ES-I3 (cell line): ENCODE measurements around the gene ATP10B.

Source experiments
- H3K36me3 ChIP-seq: 2 replicates; pipeline ENCODE4 v1.6.1; 2013; ENCODE audit warnings: mild to moderate bottlenecking, low read length, control low read depth, moderate library complexity; ENCODE audit not compliant: insufficient read depth
- H3K4me1 ChIP-seq: 2 replicates; pipeline ENCODE4 v1.6.1; 2013; ENCODE audit warnings: mild to moderate bottlenecking, control low read depth, low read length; ENCODE audit not compliant: insufficient read depth
- H3K9ac ChIP-seq: 2 replicates; pipeline ENCODE4 v1.6.1; 2013; ENCODE audit warnings: low read depth, mild to moderate bottlenecking, low read length, moderate library complexity
- H3K9me3 ChIP-seq: 2 replicates; pipeline ENCODE4 v1.6.1; 2013; ENCODE audit warnings: mild to moderate bottlenecking, low read length, moderate library complexity; ENCODE audit not compliant: control insufficient read depth, insufficient read depth

ATP10B gene

DNA sequence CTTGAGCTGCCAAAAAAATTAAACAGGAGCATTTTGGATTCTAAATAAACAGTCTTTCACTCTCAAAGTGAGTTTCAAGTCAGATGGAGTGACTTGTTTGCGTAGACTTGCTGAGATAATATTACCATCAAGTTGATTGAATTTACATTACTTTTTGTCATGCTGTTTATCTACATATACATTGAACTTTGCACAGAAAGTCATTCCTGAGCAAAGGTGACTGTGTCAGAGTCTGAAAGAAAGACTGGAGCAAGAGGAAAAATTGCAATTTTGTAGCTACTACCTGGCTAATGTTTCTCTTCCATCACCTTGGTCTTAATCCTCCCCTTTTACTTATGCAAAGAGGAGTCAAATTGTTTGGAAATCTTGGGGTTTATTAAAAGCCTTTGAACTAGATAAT is 251.0 kb downstream of the ATP10B start:
- Histone ChIP-seq H3K36me3 (no peaks in the 10 kb centered on the region), H3K9me3 (no peaks in the 10 kb centered on the region), H3K9ac (no peak overlapping the region), H3K4me1 (no peaks in the 10 kb centered on the region)

DNA sequence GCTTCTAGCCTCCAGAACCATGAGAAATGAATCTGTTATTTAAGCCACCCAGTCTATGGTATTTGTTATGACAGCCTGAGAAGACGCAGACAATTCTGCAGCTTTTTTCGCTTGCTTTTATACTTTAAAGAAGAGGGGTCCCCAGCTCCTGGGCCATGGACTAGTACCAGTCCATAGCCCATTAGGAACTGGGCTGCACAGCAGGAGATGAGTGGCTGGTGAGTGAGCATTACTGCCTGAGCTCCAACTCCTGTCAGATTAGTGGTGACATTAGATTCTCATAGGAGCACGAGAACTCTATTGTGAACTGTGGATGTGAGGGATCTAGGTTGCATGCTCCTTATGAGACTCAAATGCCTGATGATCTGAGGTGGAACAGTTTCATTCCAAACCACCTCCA is 278.7 kb downstream of the ATP10B start:
- no peaks in the 10 kb centered on the region for H3K36me3 ChIP-seq
- no peaks in the 10 kb centered on the region for H3K9me3 ChIP-seq
- H3K9ac ChIP-seq, result no peak overlapping the region
- H3K4me1 ChIP-seq, result no peaks in the 10 kb centered on the region

DNA sequence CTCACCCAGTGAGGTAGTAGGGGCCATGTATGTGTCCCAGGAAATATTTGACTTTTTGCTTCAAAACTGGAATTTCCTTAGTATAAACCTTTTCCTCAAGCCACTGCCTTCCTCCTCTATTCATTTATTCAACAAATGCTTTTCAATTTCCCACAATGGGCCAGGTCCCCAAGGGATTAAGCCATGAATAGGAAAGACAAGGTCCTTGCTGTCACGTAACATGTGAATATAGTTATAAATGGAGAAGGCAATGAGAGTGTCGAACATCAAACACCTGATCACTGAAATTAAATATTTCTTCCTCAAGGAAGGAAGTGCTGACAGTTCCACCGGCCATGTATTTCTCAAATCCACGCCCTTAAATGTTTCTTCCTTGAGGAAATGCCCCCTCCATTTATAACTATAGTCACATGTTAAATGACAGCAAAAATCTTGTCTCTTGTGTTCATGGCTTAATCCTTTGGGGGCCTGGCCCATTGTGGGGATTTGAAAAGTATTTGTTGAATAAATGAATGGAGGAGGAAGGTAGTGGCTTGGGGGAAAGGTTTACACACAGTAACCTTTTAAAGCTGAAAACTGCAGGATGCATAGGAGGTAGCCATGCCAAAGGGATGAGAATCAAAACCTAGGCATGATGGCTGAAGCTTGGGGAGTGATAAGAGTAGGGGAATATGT is 284.8 kb downstream of the ATP10B start:
- no peak overlapping the region for H3K9ac ChIP-seq
- no peaks in the 10 kb centered on the region for H3K9me3 ChIP-seq
- H3K4me1 ChIP-seq, result no peaks in the 10 kb centered on the region
- H3K36me3 ChIP-seq, result no peaks in the 10 kb centered on the region

DNA sequence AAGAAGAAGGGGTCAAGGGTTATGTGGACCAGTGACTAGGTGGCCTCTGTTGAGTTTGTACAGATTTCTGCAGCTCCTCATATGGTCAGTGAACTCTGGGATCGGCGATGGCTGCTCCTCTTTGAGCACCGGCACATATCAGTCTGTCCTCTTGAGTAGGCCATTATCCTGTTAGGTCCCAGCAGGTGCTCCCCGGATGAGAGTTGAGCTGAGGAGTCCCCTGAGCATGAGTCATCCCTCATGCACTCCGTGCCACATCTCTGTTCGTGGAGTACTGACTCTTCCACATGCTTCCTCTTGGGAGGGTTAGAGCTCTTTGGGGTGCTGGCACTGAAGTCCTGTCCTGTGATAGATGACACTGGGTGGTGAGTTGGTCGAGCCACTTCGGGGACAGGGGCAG is 286.6 kb downstream of the ATP10B start:
- Histone ChIP-seq H3K9me3 (no peaks in the 10 kb centered on the region), H3K36me3 (no peaks in the 10 kb centered on the region), H3K9ac (no peak overlapping the region), H3K4me1 (no peaks in the 10 kb centered on the region)

DNA sequence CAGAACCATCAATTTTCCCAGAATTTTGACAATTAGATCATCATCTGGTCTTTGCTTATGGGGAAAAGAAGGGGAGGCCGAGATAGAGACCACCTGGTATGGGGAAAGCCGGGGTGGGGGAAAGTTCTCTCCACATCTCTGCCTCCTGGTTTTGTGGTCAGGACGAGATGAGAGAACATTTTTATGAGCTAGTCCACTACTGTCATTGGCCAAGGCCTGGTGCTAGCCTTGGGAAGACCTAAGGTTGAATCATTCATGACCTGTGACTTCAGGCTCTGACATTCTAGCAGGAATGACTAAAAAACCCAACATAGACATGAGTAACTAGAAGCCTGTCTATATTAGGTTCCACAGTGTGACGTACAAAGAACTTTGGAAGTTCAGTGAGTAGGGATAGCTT is 295.2 kb downstream of the ATP10B start:
- H3K36me3 ChIP-seq, result no peaks in the 10 kb centered on the region
- H3K9ac ChIP-seq, result no peak overlapping the region
- no peaks in the 10 kb centered on the region for H3K4me1 ChIP-seq
- H3K9me3 ChIP-seq, result no peaks in the 10 kb centered on the region

DNA sequence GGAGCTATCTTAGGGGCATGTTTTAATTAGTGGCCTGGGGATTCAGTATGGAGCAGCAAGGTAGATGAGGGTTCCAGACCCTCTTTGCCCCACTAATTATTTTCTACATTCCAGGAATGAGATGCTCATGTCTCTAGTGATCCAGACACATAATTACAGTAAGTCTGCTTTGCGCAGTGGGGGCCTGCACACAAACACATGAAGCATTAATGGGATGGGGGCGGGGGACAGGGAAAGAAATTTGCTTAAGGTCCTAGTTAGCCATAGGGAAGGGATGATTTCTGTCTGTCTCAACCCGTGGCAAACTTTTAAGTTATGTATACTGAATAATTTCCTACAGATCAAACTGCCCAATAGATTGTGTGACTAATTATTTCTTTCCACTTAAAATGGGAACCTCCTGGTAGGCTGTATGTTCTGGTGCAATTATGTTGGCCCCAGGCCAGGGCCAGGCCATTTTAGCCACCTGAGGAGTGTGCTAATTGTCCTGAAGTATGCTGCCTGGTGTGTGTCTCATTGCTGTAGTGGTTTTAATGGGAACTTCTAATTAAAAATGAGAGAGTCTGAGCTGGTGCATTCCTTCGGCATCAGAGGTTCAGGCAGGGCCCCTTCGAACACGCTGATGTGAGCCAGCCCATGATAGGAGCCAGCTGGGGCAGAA is 295.9 kb downstream of the ATP10B start:
- no peaks in the 10 kb centered on the region for H3K4me1 ChIP-seq

DNA sequence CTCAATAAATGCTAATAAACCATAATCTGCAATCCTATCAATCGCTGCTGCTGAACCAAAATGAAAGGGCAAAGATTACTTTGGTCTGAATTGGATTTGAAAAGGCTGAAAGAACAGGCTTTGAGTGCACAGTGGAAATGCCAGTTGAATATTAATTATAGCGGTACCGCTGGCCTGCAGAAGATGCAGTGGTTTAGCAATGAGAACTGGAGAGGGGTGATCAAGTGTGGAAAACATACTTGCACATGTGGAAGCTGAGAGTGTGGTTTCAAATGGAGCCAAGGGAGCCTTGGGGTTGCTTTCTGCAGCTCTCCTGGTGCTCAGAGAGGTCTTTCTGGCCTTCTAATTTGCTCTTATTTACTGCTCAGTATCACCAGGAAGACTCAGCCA is 296.4 kb downstream of the ATP10B start:
- H3K4me1 ChIP-seq, result no peaks in the 10 kb centered on the region
- H3K36me3 ChIP-seq, result no peaks in the 10 kb centered on the region
- H3K9me3 ChIP-seq, result no peaks in the 10 kb centered on the region
- H3K9ac ChIP-seq, result no peak overlapping the region

More for the DNA sequence above, 295.9 kb downstream of the ATP10B start:
- Histone ChIP-seq H3K9me3 (no peaks in the 10 kb centered on the region), H3K36me3 (no peaks in the 10 kb centered on the region), H3K9ac (no peak overlapping the region)

DNA sequence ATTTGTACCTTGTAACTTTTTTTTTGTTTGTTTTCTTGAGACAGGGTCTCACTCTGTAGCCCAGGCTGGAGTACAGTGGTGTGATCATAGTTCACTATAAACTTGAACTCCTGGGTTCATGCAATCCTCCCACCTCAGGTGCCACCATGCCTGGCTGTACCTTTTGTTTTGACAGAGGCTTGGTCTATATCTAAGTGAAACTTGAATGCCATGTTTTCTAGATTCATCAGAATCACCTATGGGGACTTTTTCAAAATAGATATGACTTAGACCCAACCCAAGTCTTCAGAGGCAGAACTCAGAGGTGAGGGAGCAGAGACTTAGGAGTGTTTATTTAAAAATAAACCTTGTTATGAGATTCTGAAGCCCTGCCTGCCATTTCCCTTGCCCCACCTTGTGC is 301.9 kb downstream of the ATP10B start:
- Histone ChIP-seq H3K36me3 (no peaks in the 10 kb centered on the region), H3K9me3 (no peaks in the 10 kb centered on the region), H3K9ac (no peak overlapping the region)

DNA sequence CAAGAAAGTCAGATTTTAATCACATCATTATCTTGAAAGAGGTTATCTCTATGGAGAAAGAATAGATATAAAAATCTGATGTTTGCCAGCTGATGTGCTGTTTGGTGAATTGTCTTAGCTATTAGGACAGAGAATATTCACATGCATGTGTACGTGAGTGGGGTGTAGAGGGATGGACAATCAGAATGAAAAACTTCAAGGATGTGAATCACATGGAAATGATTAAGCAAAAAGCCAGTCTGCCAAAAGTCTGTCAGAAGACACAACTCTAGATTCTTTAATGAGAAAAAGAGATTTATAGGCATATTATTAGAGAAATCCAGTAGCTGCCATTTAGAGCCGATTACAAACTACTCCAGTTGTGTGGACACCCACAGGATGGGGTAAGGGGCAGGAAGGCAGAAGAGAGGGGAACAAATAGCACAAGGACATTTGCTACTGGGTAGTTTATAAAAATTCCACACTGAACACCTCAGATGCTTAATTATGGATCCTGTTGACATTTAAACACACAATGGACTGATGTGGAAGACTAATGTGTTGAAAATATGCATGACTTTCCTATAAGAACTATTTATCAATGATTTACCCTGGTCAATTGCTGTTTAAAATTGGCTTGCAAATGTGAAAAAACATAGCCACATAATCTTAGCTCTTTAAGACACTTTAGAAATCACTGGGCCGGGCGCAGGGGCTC is 302.9 kb downstream of the ATP10B start:
- Histone ChIP-seq H3K9me3 (no peaks in the 10 kb centered on the region), H3K9ac (no peak overlapping the region), H3K36me3 (no peaks in the 10 kb centered on the region), H3K4me1 (no peaks in the 10 kb centered on the region)

More for the DNA sequence above, 301.9 kb downstream of the ATP10B start:
- H3K4me1 ChIP-seq, result no peaks in the 10 kb centered on the region

DNA sequence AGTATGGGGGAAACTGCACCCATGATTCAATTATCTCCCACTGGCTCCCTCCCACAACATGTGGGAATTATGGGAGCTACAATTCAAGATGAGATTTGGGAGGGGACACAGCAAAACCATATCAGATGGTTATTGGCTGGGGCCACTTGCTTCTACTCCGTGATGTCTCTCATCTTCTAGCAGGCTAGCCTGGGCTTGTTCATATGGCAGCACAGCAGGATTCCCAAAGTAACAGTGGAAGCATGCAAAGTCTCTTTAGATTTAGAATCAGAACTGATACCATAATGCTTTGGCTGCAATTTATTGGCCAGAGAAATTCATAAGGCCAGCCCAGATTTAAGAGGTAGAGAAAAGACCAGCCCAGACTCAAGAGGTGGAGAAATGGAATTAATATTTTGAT is 304.1 kb downstream of the ATP10B start:
- Histone ChIP-seq H3K4me1 (no peaks in the 10 kb centered on the region), H3K36me3 (no peaks in the 10 kb centered on the region), H3K9me3 (no peaks in the 10 kb centered on the region), H3K9ac (no peak overlapping the region)

DNA sequence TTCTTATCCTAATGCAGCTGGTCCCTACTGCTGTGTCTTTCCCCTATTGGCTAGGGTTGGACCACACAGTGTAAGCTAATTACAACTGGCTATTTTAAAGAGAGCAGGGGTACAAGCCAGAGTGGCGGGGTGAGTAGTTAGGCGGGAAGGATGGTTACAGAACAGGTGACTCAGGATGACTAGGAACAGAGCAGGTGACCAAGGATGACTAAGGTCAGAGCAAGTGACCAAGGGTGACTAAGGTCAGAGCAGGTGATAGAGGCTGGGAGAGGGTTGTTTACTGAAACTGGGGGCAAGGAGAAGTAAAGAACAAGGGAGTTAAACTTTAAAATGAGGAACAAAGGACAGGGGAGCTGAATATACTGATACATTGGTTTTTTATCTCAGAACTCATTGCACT is 304.9 kb downstream of the ATP10B start:
- H3K36me3 ChIP-seq, result no peaks in the 10 kb centered on the region
- no peaks in the 10 kb centered on the region for H3K4me1 ChIP-seq
- H3K9ac ChIP-seq, result no peak overlapping the region
- no peaks in the 10 kb centered on the region for H3K9me3 ChIP-seq

DNA sequence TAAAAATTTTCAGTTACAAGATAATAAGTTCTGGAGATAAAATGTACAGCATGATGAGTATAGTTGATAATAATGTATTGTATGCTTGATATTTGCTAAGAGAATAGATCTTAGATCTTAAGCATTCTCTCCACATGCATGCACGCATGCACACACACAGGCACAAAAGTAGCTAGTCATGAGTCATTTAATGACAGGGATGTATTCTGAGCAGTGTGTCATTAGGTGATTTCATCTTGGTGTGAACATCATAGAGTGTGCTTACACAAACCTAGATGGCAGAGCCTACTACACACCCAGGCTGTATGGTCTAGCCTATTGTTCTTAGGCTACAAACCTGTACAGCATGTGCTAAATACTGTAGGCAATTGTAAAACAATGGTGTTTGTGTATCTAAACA is 306.2 kb downstream of the ATP10B start:
- no peaks in the 10 kb centered on the region for H3K9me3 ChIP-seq
- H3K9ac ChIP-seq, result no peak overlapping the region
- H3K4me1 ChIP-seq, result no peaks in the 10 kb centered on the region
- H3K36me3 ChIP-seq, result no peaks in the 10 kb centered on the region

DNA sequence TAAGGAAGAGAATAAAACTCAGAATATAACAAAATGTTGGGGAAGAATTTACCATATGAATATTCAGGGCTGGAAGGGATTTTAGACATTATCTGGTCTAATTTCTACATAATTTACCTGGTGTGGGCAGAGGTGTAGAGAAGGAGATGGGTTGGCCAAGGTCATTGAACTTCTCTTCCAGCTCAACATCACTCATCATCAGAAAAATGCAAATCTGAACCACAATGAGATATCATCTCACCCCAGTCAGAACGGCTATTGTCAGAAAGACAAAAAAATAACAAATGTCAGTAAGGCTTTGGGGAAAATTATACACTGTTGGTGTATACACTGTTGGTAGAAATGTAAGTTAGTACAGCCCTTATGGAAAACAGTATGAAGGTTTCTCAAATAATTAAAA is 308.6 kb downstream of the ATP10B start:
- no peaks in the 10 kb centered on the region for H3K9me3 ChIP-seq
- H3K9ac ChIP-seq, result no peak overlapping the region
- H3K36me3 ChIP-seq, result no peaks in the 10 kb centered on the region
- H3K4me1 ChIP-seq, result no peaks in the 10 kb centered on the region

DNA sequence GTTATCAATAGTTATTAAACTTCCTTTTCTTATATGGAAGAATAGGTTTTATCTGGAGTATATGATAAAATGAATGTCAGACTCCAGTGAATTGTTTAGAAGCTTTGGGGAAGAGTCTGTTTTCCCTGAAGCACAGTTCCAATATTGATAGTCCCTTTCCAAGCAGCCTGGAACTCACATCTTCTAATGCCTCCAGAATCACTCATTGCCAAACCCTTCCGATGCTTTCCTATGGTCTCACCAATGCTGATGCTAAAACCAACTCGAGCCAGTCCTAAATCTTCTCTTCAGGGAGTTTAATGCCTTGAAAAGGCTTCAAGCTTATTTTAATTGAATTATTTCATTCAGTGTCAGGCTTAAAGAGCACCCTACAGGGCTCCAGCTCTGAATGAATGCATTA is 309.2 kb downstream of the ATP10B start:
- H3K4me1 ChIP-seq, result no peaks in the 10 kb centered on the region
- H3K9ac ChIP-seq, result no peak overlapping the region
- H3K36me3 ChIP-seq, result no peaks in the 10 kb centered on the region
- no peaks in the 10 kb centered on the region for H3K9me3 ChIP-seq

DNA sequence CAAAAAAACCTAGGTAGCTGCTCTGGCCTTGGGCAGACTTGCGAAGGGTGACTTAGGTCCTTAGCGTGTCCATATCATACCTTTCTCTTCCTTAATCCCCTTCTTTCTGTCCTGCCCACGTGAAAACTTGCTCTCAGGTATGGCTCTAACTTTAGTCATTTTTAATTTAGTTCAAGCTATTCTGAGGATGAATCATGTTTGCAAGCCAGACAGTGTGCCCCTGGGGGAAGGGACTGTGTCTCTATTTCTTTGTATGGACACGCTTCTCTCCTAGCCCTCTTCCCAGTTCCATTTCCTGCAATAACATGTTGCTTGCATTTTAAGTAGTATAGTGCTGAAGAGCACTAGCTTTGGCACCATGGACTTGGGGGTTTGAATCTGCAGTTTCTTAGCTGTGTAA is 309.7 kb downstream of the ATP10B start:
- no peak overlapping the region for H3K9ac ChIP-seq
- no peaks in the 10 kb centered on the region for H3K36me3 ChIP-seq
- no peaks in the 10 kb centered on the region for H3K4me1 ChIP-seq

More for the DNA sequence above, 309.7 kb downstream of the ATP10B start:
- H3K9me3 ChIP-seq, result no peaks in the 10 kb centered on the region
